ENCODE measurements around the gene ARMH3.

The ARMH3 gene

DNA sequence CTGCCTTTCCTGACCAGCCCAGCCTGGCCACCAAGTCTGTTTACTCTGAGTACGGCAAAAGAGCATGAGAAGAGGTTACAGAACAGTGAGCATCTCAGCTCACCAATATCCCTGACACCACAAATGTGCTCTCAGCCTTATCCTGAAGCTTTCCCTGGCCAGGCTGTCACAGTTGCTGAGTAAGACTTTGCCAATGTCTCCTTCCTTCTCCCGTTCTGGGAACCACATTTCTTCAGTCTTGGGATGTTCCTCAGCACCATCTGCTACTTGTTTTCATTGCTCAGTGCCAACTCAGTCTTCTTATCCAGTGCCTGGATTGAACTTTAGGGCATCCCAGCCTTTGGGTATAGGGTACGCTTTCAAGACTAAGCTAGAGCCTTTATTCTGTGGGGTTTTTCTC is 205.2 kb downstream of the ARMH3 start:
- no peak for DNase-seq

DNA sequence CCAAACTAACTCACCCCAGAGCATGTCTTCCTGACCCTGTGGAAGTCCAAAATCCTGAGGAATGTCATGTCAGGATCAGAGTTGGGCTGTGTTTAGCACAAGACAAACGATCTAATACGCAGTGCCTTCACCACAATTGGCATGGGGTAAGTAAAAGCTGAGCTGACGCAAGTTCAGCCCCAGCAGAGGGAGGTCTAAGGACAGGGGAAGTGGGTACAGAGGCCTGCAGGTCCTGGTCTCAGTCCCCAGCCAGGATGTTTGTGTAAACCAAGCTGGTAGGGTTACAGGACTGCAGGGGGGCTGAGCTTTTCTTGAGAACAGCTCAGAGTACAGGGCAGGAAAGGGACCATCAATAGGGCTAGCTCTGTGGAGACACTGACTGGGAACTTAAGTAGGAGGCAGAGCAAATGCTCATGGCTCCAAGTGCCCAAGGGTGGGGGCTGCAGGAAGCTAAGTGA is 207.1 kb downstream of the ARMH3 start:
- no peak for DNase-seq

DNA sequence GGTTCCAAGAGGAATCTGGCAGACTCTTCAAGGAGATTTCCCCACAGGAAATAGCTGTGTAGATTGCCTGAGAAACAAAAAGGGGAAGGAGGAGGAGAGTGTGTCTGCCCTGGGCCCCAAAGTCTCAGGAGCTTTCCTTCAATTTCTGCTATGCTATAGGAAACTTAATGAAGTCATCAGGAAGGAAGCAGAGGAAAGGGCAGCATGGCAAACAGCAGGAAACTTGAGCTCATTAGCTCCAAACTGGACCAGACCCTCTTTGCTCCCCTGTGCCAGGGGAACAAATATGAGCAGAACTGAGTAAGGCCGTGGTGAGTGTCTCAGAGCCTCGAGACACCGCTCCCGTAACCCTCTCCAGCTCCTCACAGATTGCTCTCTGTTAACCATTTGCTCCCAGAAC is 207.6 kb downstream of the ARMH3 start:
- no peak for DNase-seq

DNA sequence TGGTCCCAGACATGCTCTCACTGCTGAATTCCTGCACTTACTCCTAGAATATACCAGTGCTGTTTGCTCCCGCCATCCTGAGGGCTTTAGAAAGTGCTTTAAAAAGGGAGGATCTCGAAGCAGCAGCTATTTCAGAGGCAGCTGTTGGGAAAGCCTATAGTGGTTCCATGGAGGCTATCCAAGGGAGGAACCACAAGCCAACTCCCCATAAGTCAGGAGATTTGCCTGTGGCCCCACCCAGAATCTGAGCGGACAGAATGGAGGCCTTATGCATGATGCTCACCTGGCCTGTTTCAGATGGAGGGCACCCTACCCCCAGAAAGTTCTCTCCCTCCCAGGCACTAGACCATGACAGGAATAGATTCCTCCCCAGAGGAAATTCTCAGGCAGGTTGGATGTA is 210.1 kb downstream of the ARMH3 start:
- no peak for DNase-seq

DNA sequence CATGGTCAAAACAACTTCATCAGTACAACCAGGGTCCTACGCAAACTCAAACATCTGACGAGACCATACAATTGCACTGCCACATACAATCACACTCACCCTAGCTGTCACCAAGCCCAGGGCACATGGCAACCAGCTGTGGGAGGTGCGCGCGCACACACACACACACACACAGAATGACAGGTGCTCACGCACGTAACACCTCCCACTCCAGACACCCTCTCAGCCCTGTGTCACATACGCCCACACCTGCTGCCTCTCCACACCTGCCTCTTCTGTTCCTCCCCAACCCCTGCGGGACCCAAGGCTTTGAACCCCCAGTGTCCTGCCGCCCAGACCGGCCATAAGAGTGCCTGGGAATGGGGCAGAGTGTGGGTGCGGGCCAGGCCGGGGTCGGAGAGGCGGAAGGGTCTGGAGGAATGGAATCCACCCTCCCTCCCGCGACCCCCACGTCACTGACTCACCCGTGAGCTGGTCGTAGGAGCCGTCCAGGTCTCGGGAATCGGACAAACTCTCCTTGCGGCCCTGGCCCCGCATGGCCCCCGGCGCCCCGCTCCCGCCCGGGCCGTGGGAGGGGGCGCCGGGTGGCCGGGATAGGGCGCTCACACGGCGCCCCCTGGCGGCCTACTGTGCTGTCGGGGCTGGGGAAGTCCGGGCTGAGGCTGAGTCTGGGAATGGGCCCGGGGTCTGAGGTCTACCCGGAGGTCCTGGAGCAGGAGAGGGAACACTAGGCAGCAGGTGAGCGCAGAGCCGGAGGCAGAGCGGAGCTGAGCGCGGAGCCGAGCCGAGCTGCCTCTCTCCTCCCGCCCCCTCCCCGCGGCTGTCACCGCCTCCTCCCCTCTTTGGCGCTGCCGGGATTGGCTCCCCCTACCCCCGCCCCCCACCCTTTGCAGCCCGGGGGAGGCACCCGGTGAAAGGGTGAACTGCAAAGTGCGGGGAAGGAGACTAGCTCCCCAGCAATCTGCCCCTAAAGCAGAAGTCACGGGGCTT is 212.6 kb downstream of the ARMH3 start, which contains the start of gene KCNIP2:
Gene KCNIP2 (minus strand): TSS at position 769 of the 990 bp plus-strand sequence. CDS start 232 bp downstream, at position 537.
- no peak for DNase-seq

DNA sequence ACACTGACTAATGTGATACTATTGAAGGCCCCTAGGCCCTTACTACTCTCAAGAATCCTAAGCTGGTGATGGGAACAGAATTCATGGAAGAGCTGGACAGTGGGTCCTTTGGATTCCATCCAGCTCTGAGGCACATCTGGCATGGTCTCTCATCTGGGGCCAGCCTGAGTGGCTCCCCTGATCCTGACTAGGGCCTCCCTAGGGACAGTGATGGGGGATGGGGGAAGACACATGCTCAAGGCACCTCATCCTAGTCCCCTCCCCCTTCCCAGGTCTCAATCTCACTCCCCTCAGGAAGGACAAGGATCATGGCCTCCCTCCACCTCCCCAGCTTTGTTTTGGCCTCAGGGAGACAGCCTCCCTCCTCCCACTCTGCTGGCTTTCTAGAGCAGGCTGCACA is 214.1 kb downstream of the ARMH3 start:
- no peak for DNase-seq

DNA sequence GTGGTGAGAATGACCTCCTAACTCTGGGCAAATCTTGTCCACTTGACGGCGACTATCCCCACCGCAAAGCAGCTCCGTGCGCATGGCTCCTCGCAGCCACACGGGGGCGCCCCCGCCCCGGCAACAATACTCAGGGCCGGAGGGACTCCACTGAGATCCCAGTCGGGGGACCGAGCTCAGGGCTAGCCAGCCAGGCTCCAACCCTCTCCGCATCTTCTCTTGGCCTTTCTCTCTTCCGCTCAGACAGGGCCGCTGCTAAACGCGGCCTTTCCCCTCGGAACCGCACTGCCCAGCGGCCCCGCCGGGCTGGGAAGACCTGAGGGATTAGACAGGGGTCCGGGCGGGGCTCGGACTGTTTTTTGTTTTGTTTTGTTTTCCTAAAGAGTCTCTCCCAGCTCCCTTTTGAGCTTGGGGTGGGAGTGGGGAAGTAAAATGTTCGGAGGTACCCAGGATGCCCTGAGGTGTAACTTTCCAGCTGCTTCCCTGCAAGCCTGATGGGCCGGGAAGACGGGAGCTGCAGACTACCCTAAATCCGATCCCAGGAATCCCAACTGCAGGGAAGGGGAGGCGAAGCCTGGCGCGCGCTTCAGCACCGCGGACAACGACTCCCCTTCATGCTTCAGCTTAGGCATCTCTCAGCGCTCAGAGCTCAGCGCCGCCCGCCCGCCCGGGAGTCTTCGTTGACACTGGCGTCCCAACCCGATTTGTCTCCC is 215.1 kb downstream of the ARMH3 start:
- DNase-seq: peak; percentile 71

DNA sequence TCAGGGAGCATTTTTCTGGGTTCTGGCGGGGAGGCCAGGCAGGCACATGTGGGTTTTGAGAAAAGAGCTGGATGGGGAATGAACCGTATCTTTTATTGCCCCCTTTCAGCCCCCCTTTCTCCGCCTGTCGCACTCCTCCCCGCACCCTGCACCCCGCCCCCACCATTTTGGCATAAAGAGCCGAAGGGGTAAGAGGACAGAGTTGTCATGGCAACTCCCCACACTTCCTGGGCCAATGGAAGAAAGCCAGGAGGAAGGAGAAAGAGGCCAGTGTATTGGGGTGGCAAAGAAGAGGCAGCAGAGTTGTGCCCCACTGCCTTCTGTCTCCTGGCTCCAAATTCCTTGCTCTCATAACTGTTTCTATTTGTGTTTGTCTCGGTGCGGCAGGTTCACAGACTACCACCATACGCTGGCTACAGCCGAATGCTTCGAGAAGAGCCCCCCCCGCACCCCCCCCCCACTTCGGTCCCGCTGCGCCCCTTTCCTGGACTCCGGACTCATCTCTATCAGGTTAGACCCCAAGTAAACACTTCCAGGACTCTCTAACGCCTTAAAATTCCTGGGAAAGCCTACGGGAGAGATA is 215.8 kb downstream of the ARMH3 start:
- DNase-seq: peak; percentile 18

DNA sequence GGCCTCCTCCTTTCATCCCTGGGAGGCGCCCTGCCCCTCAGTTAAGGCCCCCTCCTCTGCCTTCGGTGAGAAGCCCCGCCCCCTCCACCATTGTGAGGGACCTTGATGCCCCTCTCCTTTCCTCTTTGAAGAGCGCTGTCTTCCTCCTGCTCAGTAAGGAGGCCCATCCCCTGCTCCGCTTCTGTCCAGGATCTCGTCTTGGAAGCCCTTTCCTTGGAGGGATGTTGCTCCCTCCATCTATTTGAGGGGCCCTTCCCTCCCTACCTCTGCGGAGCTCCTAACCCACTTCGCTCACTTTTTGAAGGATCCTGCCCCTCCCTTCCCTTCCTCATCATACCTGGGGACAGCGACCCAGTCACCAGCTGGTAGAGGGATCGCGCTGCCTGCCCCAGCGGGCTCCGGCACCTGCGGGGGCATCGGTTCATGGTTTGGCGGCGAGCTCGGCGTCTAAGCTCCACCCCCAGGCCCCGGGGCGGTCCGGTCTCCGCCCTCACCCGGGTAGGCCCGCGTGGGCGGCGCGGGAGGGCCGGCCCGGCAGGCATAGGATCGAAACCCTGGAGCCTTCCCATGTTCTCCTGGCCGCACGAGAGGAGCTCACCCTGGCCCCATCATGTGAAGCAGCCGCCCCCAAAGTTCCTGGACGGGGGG is 216.4 kb downstream of the ARMH3 start:
- no peak for DNase-seq

DNA sequence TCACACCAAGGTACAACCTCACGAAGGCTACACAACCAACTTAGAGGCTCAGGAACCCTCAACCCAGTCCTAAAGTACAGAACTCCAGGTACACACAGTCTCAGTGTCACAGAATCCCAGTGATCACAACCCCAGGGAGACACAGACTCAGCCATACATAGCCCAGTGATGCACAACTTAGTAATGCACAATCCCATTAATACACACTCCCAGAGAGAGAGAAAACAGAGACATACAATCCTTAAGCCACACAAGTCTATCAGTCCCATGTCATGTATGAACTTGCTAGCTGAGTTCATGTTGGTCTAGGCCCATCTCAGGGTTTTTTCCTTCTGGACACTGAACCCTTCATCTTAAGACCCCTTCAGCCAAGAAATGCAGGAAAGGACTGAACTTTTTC is 217.0 kb downstream of the ARMH3 start:
- DNase-seq: no peak

DNA sequence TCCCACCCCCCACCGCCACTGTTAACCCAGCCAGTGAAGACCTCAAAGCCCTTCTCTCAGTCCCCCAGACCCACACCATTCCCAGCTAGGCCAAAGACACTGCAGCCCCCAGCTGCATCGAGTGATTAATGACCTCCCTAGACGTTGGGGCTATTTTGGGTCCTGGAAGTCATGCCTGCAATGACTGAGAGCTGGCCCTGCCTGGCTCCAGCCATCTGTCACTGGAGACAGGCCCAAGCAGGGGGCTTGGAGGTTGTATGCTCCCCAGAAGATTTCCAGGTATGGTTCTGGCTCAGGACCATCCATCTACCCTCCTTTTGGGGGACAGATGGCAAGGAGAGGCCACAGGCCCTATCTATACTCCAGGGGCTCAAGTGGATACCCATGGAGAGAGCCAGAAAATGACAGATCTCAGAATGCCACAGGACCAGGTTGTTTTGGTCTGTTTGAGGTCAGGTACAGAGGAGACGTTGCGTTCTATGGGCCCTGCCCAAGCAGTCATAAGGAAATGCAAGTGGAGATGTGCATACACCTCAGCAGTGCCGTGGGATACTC is 217.5 kb downstream of the ARMH3 start:
- no peak for DNase-seq

DNA sequence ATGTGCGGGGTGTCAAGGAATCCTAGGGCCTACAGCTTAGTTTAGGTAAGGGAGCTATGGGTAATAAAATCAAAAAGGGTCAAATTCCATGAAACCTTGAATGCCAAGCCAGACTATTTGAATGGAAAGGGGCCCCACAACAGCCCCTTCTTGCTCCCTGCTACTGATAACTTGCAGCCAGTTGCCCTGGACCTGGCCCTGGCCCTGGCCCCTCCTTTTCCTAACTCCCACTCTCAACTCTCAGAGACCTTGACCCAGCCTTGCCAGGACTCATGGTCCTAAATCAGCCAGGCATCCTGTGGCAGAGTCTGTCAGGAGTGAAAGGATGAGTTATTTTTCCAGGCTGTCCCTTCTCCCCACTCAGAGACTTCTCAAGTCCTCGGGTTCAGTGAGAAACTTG is 218.2 kb downstream of the ARMH3 start:
- no peak for DNase-seq

DNA sequence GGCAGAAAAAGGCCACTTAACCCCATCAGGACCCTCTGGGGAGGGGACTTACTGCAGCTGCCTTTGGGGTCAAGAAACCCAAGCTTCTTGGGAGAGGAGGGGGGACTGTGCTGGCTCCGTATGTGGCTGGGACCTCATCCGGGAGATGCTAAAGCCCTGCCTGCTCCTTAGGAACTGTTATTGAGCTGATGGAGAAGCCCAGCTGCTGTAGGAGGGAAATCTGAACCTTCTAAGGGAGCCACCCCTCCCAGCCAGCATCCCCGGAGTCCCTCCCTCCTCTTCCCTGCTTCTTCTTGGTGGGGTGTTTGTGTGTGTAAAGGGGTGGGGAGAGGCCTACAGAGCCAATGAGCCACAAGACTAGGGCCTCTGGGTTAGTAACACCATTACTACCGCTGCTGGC is 220.6 kb downstream of the ARMH3 start:
- no peak for DNase-seq

DNA sequence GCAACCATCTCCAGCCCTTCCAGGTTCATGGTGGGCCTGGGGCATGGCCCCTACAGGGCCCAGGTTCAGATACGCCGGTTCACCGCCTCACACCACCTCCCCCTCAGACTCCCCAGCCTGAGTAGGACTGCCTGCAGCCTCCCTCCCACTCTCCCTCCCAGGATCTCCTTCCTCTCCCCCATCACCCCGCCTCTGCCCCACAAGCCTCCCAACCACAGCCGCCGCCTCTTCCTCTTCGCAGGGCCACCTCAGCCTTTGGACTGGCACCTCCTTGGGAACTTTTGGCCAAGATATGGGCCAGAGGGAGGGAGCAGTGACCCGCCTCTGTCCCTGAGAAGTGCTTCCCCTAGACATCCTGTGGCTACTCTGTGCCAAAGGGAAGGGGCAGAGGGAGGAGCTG is 221.6 kb downstream of the ARMH3 start:
- no peak for DNase-seq

DNA sequence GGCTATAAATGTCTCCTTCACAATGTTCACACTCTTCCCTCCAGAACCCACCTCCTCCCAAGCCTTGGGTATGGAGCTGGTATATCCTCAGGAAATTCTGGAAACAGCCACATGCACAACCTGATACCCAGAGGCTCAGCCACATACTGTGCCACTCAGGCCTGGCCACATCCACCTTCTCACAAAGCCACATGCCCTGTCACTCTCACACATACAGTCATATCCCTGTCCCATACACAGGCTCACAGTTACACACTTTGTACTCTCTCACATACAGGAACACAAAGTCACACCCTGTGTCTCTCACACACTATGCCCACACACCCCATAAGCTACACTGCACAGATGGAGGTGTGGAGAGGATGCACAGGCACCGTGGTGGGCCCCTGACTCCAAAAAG is 222.5 kb downstream of the ARMH3 start:
- DNase-seq: no peak

DNA sequence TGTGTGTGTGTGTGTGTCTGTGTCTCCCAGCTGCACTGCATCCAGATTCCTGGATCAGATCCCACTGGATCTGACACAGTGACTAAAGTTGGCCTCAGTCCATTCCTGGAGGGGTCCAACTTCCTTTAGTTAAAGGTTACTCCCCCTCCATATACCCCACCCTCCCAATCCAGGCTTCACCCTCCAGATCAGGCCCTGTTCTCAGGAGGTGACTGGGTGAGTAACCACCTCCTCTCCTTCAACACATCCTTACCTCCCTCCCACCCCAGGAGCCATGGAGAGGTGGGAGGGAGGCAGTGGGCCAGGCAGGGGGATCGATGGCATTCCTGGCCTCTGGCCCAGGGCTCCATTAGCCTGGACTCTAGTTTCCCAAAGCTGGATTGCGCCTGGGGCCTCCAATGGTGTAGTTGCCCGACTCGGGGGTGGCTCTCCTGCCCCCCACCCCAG is 223.6 kb downstream of the ARMH3 start:
- no peak for DNase-seq

DNA sequence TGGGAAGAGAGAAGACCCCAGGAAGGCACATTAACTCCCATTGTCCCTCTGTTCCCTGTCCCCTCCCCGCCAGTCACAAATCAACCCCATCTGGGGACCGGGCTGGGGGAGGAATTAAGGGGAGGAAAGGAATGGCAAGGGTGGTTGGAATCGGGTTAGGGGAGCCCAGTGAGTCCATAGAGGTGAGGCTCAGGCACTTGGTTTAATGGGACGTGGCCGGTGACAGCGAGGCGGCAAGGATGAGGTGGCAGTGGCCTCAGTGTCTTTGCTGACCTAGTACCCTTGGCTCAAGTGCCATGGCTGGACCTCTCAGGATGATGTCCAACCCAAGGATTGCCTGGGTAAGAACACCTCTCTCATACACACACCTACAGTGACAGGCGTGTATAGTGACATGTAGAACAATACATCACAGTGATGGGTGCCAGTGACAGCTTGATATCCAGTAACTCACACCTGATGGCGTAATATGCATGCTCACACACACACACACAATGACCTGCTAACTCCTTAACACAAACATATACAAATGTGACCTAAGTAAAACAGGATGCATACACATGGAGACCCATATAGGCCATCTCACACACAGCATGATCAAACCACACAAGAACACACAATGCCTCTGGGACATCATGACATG is 224.7 kb downstream of the ARMH3 start:
- DNase-seq: no peak

DNA sequence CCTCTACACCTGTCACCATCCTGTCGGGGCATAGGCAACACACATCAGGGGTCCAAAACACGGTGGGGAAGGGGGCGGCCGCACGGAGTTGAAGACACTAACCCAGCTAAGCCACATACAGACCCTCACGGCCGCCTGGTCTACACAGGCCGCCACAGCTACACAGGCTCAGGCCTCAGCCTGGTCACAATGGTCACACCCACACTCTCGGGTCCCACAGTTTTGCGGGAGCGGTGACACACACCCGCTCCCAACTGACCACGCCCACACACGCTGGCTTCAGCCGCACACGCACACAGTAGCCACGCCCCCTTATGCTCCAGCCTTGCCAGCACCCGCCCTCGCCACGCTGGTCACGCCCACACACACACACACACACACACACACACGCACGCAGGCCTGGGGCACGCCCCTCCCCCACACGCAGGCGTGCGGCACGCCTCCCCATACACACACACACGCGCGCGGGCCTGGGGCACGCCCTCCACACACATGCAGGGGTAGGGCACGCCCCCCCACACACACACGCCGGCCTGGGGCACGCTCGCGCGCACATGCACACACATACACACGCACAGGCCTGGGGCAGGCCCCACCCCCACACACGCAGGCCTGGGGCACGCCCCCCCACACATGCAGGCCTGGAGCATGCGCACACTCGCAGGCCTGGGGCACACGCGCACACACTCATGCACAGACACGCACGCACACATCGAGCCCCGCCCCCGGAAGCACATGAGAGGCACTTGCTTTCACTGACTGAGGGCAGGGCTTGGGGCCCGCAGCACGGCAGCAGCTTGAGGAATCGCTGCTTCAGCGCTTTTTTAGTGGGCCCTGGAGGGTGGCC is 225.4 kb downstream of the ARMH3 start:
- peak; percentile 92 for DNase-seq

DNA sequence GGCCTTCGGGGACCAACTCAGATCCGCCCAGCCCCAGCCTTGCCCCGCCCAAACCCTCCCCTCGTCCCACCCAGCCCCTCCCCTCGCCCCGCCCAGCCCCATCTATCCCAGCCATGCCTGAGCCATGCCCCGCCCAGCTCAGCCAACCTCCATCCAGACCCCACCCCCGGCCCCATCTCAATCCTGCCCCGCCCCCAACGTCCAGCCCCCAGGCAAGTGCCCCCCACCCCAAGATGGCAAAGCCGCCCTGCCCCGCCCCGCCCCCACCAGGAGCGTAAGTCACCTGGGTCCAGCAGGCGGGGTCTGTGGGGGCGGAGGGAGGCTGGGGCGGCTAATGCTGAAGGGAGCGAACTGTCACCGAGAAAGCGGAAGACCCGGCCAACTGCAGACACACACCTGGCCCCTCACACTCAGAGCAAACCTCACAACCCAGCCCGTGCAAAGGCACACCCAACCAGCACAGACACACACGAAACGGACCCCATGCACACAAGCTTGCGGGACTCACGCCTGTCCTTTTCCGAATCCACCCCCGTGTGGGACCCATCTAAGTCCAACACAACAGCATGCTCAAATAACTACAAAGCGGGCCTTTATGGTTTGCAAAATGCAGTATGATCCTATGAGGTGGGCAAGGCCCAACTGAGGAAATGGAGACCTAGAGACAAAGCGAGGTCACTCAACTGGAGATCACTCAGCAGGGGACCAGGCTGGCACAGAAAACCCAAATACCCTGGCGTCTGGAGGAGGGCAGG is 226.2 kb downstream of the ARMH3 start:
- DNase-seq: peak; percentile 25
